Sigmoid colon (tissue), 7 donors: Measurements from ENCODE around the gene CCNA1. TPM values are rescaled to one million over a fixed set of nuclear protein-coding genes. Genes with fewer than 3 reads are reported as not detected.
A peak's percentile ranks its signal among the peaks of the same experiment; 100 is the strongest.

Experiments used
- DNase-seq: peaks from one replicate; pipeline ENCODE4 v3.0.0-alpha.2; 2019
- H3K27ac ChIP-seq, 4 donors: fragments of 200-600 bp; sonication (generic); one replicate each; pipeline ENCODE4 v1.5.1; 2016 to 2019; ENCODE audit warnings: mild to moderate bottlenecking in 1 of 4
- H3K27me3 ChIP-seq, 3 donors: fragments of 200-600 bp; sonication (generic); one replicate each; pipeline ENCODE4 v1.5.1; 2019; ENCODE audit warnings: mild to moderate bottlenecking in 1 of 3
- H3K36me3 ChIP-seq, 4 donors: fragments of 200-600 bp; sonication (generic); one replicate each; pipeline ENCODE4 v1.5.1; 2016 to 2019
- H3K4me1 ChIP-seq, 4 donors: fragments of 200-600 bp; sonication (generic); one replicate each; pipeline ENCODE4 v1.5.1; 2017 to 2019
- H3K4me3 ChIP-seq, 4 donors: fragments of 200-600 bp; sonication (generic); one replicate each; pipeline ENCODE4 v1.5.1; 2017 to 2019; ENCODE audit warnings: mild to moderate bottlenecking in 2 of 4, moderate library complexity in 1 of 4
- H3K9me3 ChIP-seq, 4 donors: fragments of 200-600 bp in 3 of 4; sonication (generic) in 3 of 4; one replicate each; pipeline versions ENCODE4 v1.5.1 to v1.6.1; 2013 to 2019
- CTCF ChIP-seq, 4 experiments: fragments of 450-650 bp in 3 of 4; fragments of 200-600 bp in 1 of 4; IDR thresholded peaks; one replicate each; pipeline ENCODE4 v1.5.1; 2016 to 2019; ENCODE audit warnings: antibody characterized with exemption in 4 of 4, mild to moderate bottlenecking in 3 of 4, moderate library complexity in 2 of 4
- EP300 ChIP-seq, 4 donors: sonication (generic); formaldehyde crosslinking; IDR thresholded peaks; one replicate each; pipeline ENCODE4 v1.6.1; 2017; ENCODE audit warnings: antibody characterized with exemption in 4 of 4
- POLR2A ChIP-seq, 2 donors: fragments of 450-650 bp; IDR thresholded peaks; one replicate each; pipeline ENCODE4 v1.6.1; 2016; ENCODE audit warnings: antibody characterized with exemption in 2 of 2, mild to moderate bottlenecking in 2 of 2, moderate library complexity in 2 of 2
- POLR2AphosphoS5 ChIP-seq, 4 donors: sonication (generic); formaldehyde crosslinking; IDR thresholded peaks; one replicate each; pipeline ENCODE4 v1.6.1; 2017; ENCODE audit warnings: antibody characterized with exemption in 4 of 4
- WGBS, 2 donors: extraction: QIAGEN DNeasy Blood & Tissue Kit; methylation state at CpG; one replicate each; pipeline ENCODE4 v1.1.7; 2013; 5-methylcytosine and 5-hydroxymethylcytosine counted together
- intact Hi-C: fragments of 100-400 bp; cut with DNase I; formaldehyde crosslinking; loops from one replicate; pipeline ENCODE4 v1.15.1; 2023
- polyA plus RNA-seq, 3 donors: library from polyadenylated mRNA; stranded (reverse); fragments of 200-250 nt; gene quantifications; one replicate each; pipeline ENCODE4 v1.2.3, GENCODE V29; 2013
- total RNA-seq, 4 donors: library from RNA; depleted of rRNA; stranded (reverse); fragments of >200 nt; gene quantifications; one replicate each; pipeline ENCODE4 v1.1.0, GENCODE V29; 2016
- donor health status: healthy with polysubstance abuse.
- donor health status: Bipolar disorder and iron deficiency.
- donor health status: healthy.

CCNA1 gene
- total RNA-seq (1 to 10 TPM in 1 of 4 donors, under 1 TPM in 3; 0.33 to 1.4 (median 0.55) TPM), polyA plus RNA-seq (under 1 TPM in 1 of 3 donors, not detected in 2; 0.54 TPM)

DNA sequence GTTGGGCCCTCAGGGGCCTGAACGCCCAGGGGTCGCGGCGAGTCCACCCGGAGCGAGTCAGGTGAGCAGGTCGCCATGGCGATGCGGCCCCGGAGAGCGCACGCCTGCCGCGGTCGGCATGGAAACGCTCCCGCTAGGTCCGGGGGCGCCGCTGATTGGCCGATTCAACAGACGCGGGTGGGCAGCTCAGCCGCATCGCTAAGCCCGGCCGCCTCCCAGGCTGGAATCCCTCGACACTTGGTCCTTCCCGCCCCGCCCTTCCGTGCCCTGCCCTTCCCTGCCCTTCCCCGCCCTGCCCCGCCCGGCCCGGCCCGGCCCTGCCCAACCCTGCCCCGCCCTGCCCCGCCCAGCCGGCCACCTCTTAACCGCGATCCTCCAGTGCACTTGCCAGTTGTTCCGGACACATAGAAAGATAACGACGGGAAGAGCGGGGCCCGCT is at the start of gene CCNA1:
Gene CCNA1 (plus strand): TSS at position 390 of the 439 bp plus-strand sequence. CDS start 562 bp downstream, outside the sequence.
- Histone ChIP-seq H3K36me3 (no peaks in the 10 kb centered on the region), H3K4me3 (peak within 1 kb of the TSS; percentile 22 to 57 (median 49)), H3K27me3 (peaks cover 27 to 47% (median 28%) of the 10 kb centered on the region in 3 donors), H3K4me1 (peaks cover 0 to 34% (median 32%) of the 10 kb centered on the region in 4 donors), H3K27ac (peak within 1 kb of the TSS in 1 of 4 donors; percentile 1), H3K9me3 (no peaks in the 10 kb centered on the region)
- WGBS, 2 donors = 1 to 41% methylated on average over 46 of the region's 46 CpGs
- DNase-seq = no peak
- TF ChIP-seq EP300 (IDR thresholded peaks at IDR 0.05) = no peak
- TF ChIP-seq POLR2AphosphoS5 (IDR thresholded peaks at IDR 0.05) = no peak
- TF ChIP-seq POLR2A (IDR thresholded peaks at IDR 0.05) = no peak
- TF ChIP-seq CTCF (IDR thresholded peaks at IDR 0.05) = no peak
- intact Hi-C loops = no loop called here

DNA sequence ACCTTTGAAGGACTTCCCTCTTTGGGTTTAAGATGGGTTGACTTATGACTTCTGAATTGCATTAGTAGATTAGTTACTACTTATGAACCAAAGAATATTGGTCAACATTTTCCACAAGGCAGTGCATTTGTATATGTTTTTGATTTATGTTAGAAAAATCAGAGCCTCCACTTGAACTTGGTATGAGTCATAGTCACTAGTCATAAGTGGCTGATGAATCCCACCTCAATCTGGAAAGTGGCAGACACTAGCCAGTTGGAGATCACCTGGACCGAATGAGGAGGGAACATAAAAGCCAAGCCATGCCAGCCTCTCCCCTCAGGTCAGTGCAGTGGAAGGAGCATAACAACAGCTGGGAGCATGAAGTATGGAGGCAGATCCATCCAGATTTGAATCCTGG is 46.8 kb upstream of the CCNA1 start:
- H3K4me1 ChIP-seq = no peaks in the 10 kb centered on the region
- intact Hi-C loops = no loop called here
- no peaks in the 10 kb centered on the region for H3K9me3 ChIP-seq
- no peak overlapping the region for H3K4me3 ChIP-seq
- TF ChIP-seq POLR2AphosphoS5 (IDR thresholded peaks at IDR 0.05) = no peak
- no peak for TF ChIP-seq POLR2A (IDR thresholded peaks at IDR 0.05)
- TF ChIP-seq CTCF (IDR thresholded peaks at IDR 0.05) = no peak
- TF ChIP-seq EP300 (IDR thresholded peaks at IDR 0.05) = no peak
- no peaks in the 10 kb centered on the region for H3K36me3 ChIP-seq
- no peak for DNase-seq
- 67 to 84% methylated on average over 1 of the region's 1 CpG for WGBS, 2 donors
- H3K27ac ChIP-seq = no peak overlapping the region
- no peaks in the 10 kb centered on the region for H3K27me3 ChIP-seq

DNA sequence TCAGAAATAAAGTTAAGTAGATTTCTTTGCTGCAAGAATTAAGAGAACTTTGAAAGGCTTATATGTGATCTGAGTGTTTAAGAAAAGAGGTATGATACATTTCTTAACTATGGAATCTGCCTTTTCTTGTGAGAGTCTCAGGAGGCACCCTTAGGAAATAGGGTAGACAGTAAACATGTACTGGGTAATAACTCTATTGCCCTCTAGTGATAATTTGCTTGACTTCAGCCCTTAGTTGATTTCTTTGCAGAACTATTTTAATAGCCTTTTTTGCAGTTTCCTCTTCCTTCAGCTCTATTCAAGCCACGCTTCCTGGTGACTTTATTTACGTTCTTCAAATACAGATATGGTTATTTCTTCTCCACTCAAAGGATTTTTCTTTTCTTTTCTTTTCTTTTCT is 37.0 kb upstream of the CCNA1 start:
- Histone ChIP-seq H3K9me3 (no peaks in the 10 kb centered on the region), H3K27ac (no peak overlapping the region), H3K36me3 (no peaks in the 10 kb centered on the region), H3K4me3 (no peak overlapping the region), H3K27me3 (no peaks in the 10 kb centered on the region), H3K4me1 (no peaks in the 10 kb centered on the region)
- DNase-seq = no peak
- intact Hi-C loops = loop anchor here (5.0 kb wide), 3 partner anchors 48 to 418 kb away; partner anchors contain the start of gene SPART
- TF ChIP-seq CTCF (IDR thresholded peaks at IDR 0.05) (peak in 2 of 4 experiments; percentile 24 to 47), EP300 (IDR thresholded peaks at IDR 0.05) (no peak)
- WGBS, 2 donors = 12 to 17% methylated on average over 2 of the region's 2 CpGs

DNA sequence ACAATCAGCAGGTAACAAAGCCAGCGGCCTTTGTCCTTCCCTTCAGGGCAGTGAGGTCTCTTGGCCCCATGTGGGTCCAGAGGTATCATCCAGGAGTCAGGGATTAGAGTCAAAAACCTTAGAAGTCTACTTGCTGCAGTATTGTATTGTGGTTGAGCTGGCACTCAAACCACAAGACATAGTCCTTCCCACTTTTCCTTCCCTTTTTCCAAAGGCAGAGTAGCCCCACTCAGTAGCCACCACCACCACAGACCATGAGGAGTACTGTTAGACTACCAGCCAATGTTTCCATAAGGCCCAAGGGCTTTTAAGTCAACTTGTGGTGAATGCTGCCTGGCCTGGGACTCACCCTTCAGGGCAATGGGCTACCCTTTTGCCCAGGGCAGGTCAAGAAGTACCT is 27.1 kb upstream of the CCNA1 start:
- Histone ChIP-seq H3K4me1 (no peaks in the 10 kb centered on the region), H3K27me3 (no peaks in the 10 kb centered on the region), H3K36me3 (no peaks in the 10 kb centered on the region), H3K27ac (no peak overlapping the region), H3K4me3 (no peak overlapping the region), H3K9me3 (no peaks in the 10 kb centered on the region)
- TF ChIP-seq EP300 (IDR thresholded peaks at IDR 0.05) = no peak
- TF ChIP-seq POLR2A (IDR thresholded peaks at IDR 0.05) = no peak
- TF ChIP-seq POLR2AphosphoS5 (IDR thresholded peaks at IDR 0.05) = no peak
- no peak for TF ChIP-seq CTCF (IDR thresholded peaks at IDR 0.05)
- intact Hi-C loops = no loop called here
- no peak for DNase-seq
- WGBS, 2 donors = 72 to 87% methylated on average over 1 of the region's 1 CpG

- TF ChIP-seq POLR2AphosphoS5 (IDR thresholded peaks at IDR 0.05) (peak; percentile 20 to 88 (median 74)), POLR2A (IDR thresholded peaks at IDR 0.05) (no peak), EP300 (IDR thresholded peaks at IDR 0.05) (peak in 1 of 4 donors; percentile 35), CTCF (IDR thresholded peaks at IDR 0.05) (no peak)
- Histone ChIP-seq H3K4me1 (peaks cover 0 to 16% (median 3%) of the 10 kb centered on the region in 4 donors), H3K4me3 (no peak overlapping the region), H3K27me3 (no peaks in the 10 kb centered on the region), H3K36me3 (no peaks in the 10 kb centered on the region), H3K27ac (peak overlapping the region in 3 of 4 donors; percentile 5 to 60 (median 55)), H3K9me3 (no peaks in the 10 kb centered on the region)
- DNase-seq = no peak
- 78 to 82% methylated on average over 1 of the region's 1 CpG for WGBS, 2 donors
- intact Hi-C loops = no loop called here
Measured at GRCh38 chr13:36412736-36413135, 19.6 kb upstream of the CCNA1 start.
